Activated B cell treated with CpG ODN at 0.5 μM for 24 hours (primary cell): ENCODE results near the gene FOXK1. TPM values are rescaled to one million over a fixed set of nuclear protein-coding genes. Genes with fewer than 3 reads are reported as not detected.

Experiments used
- ATAC-seq: fragments of 200-7000 bp; cut with Tn5 transposase; one replicate; pipeline ENCODE4 v1.10.0; 2021; ENCODE audit warnings: low read depth, mild to moderate bottlenecking, moderate library complexity
- CTCF ChIA-PET: fragments of 350-600 bp; sonication (Branson Sonifier 250); formaldehyde crosslinking; loops from one replicate; lab custom pipeline; 2021; ENCODE audit warnings: antibody characterized with exemption; lab: Charles Lee
- POLR2A ChIA-PET: fragments of 350-600 bp; sonication (Branson Sonifier 250); formaldehyde crosslinking; loops from one replicate; lab custom pipeline; 2021; ENCODE audit warnings: antibody characterized with exemption; lab: Charles Lee
- DNase-seq: peaks from one replicate; pipeline ENCODE4 v3.0.0; 2022
- H3K27ac Mint-ChIP-seq: one replicate; pipeline ENCODE4 v1.8.0; 2020; ENCODE audit warnings: mixed read lengths
- H3K27me3 Mint-ChIP-seq: one replicate; pipeline ENCODE4 v1.8.0; 2021; ENCODE audit warnings: mixed read lengths
- H3K36me3 Mint-ChIP-seq: one replicate; pipeline ENCODE4 v1.8.0; 2021; ENCODE audit warnings: low read depth, mixed read lengths
- H3K4me1 Mint-ChIP-seq: one replicate; pipeline ENCODE4 v1.8.0; 2021; ENCODE audit warnings: mixed read lengths
- H3K4me3 Mint-ChIP-seq: one replicate; pipeline ENCODE4 v1.8.0; 2020; ENCODE audit warnings: mild to moderate bottlenecking, mixed read lengths
- H3K9me3 Mint-ChIP-seq: one replicate; pipeline ENCODE4 v1.8.0; 2020; ENCODE audit warnings: mixed read lengths
- intact Hi-C: fragments of 100-400 bp; cut with micrococcal nuclease; formaldehyde crosslinking; loops from one replicate; pipeline ENCODE4 v1.15.1; 2024
- total RNA-seq: library from RNA; stranded (reverse); gene quantifications from 2 replicates; pipeline ENCODE4 v1.2.3, GENCODE V29; 2022
- TF ChIP-seq, protein P1 (sequence below): fragments of 200-600 bp; IDR thresholded peaks from one replicate; pipeline ENCODE4 v1.8.0; 2022; ENCODE audit warnings: antibody characterized with exemption, mild to moderate bottlenecking

FOXK1 gene
- total RNA-seq, 1 donor from 2014 or later: 42.7 TPM

DNA sequence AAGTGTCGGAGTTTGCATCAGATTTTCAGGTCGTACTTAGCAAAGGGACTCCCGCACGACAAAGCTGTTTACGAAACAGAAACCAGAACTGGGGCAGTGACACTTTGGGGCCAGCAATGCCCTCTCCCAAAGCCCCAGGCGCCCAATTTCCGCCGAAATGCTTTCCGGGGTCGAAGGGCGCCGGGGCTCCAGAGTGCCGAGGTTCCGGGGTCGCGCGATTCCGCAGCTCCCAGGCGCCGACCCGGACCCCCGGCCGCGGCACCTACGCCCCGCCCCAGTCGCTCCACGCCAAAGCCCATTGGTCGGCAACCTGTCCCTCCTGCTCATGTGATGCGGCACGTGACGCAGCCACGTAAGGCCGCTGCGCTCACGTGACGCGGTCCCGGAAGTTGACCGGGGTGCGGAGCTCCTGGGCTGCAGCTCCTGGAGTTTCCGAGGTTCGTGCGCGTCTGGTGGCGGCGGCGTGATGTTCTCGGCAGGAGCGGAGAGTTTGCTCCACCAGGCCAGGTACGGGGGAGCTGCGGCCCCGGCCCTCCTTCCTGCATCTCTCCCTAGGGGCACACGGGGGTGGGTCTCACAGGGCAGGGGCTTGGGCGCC lies 93.3 kb downstream of the FOXK1 start, which contains the start of gene AP5Z1:
TSS of gene AP5Z1 (plus strand) at position 374 of the 598 bp plus-strand sequence. CDS start at position 467, 93 bp downstream.
- Mint-ChIP-seq H3K27ac (peak within 1 kb of the TSS; percentile 98), H3K4me3 (peak within 1 kb of the TSS; percentile 99), H3K9me3 (no peaks in the 10 kb centered on the region), H3K36me3 (peaks cover 31% of the 10 kb centered on the region), H3K27me3 (no peaks in the 10 kb centered on the region), H3K4me1 (peaks cover 41% of the 10 kb centered on the region)
- CTCF ChIA-PET: interaction anchor here (0.8 to 2.4 kb wide), 6 partner anchors 9 to 783 kb away, joined by 3 to 10 read pairs (median 5); partner anchors contain the start of gene FOXK1
- TF ChIP-seq, protein P1, sequence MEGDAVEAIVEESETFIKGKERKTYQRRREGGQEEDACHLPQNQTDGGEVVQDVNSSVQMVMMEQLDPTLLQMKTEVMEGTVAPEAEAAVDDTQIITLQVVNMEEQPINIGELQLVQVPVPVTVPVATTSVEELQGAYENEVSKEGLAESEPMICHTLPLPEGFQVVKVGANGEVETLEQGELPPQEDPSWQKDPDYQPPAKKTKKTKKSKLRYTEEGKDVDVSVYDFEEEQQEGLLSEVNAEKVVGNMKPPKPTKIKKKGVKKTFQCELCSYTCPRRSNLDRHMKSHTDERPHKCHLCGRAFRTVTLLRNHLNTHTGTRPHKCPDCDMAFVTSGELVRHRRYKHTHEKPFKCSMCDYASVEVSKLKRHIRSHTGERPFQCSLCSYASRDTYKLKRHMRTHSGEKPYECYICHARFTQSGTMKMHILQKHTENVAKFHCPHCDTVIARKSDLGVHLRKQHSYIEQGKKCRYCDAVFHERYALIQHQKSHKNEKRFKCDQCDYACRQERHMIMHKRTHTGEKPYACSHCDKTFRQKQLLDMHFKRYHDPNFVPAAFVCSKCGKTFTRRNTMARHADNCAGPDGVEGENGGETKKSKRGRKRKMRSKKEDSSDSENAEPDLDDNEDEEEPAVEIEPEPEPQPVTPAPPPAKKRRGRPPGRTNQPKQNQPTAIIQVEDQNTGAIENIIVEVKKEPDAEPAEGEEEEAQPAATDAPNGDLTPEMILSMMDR: no peak
- peak; percentile 94 for ATAC-seq
- intact Hi-C loops: loop anchor here (1.0 to 5.0 kb wide), 8 partner anchors 17 to 1473 kb away; partner anchors contain the start of genes FOXK1, RBAK and SDK1
- POLR2A ChIA-PET: interaction anchor here (0.5 to 2.8 kb wide), 26 partner anchors 9 to 1683 kb away, joined by 3 to 74 read pairs (median 5); partner anchors contain the start of genes FOXK1 and RBAK
- peak; percentile 91 for DNase-seq

DNA sequence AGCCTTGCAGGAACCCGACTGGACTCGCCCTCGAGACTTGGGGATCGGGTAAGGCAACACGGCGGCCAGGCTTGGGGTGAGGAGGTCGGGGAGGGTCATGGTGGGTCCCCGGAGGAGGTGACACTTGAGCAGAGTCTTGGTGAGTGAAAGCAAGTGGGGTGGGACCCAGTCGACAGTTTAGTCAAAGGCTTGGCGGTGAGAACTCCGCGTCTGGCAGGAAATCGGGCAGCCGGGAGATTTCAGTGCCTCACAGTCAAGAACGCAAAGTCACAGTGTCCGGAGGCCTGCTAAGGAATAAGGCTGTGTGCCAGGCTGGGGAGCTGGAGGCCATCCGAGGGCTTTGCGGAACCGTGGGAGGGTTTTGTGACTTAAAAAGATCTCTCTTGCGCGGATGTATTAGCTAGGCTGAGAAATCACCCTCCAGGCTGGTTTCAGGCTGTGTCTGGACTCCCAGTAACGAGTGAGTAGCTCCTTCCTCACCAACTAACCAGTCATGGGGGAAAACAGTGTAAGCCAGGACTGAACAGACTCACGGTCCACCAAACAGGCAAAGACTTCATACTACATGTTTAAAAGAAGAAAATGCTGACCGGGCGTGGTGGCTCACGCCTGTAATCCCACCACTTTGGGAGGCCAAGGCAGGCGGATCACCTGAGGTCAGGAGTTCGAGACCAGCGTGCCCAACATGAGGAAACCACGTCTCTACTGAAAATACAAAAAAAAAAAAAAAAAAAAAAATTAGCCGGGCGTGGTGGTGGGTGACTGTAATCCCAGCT lies 93.9 kb downstream of the FOXK1 start:
- Mint-ChIP-seq H3K27ac (peak overlapping the region; percentile 98), H3K27me3 (no peaks in the 10 kb centered on the region), H3K9me3 (no peaks in the 10 kb centered on the region), H3K4me1 (peaks cover 41% of the 10 kb centered on the region), H3K36me3 (peaks cover 34% of the 10 kb centered on the region), H3K4me3 (peak overlapping the region; percentile 99)
- ChIA-PET POLR2A (interaction anchor here (0.5 to 2.8 kb wide), 18 partner anchors 10 to 1046 kb away, joined by 3 to 74 read pairs (median 6); partner anchors contain the start of genes FOXK1 and RBAK), CTCF (interaction anchor here (1.3 to 2.4 kb wide), 4 partner anchors 8 to 134 kb away, joined by 3 to 10 read pairs (median 7); partner anchors contain the start of gene FOXK1)
- intact Hi-C loops: loop anchor here (1.0 to 5.0 kb wide), 8 partner anchors 16 to 1474 kb away; partner anchors contain the start of genes FOXK1, RBAK and SDK1
- TF ChIP-seq, protein P1: no peak
- ATAC-seq (no peak), DNase-seq (no peak)

DNA sequence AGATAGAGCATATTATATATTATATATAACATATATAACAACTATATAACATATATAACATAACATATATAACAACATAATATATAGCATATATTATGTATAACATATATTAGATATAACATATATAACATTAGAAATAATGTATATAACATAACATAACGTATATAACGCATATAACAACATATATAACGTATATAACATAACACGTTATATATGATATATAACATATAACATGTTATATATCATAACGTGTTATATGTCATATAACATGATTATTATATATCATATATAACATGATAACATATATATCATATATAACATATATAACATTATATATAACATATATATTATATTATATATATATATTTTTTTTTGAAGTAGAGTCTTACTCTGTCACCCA lies 97.0 kb downstream of the FOXK1 start:
- intact Hi-C loops: loop anchor here (5.0 kb wide), 1 partner anchor 1477 kb away; the partner anchor contains the start of gene SDK1
- ATAC-seq: no peak
- Mint-ChIP-seq H3K36me3 (peaks cover 55% of the 10 kb centered on the region), H3K4me3 (no peak overlapping the region), H3K27me3 (no peaks in the 10 kb centered on the region), H3K27ac (no peak overlapping the region), H3K4me1 (peaks cover 37% of the 10 kb centered on the region), H3K9me3 (no peaks in the 10 kb centered on the region)
- DNase-seq: no peak
- POLR2A ChIA-PET: interaction anchor here (0.7 kb wide), 1 partner anchor 52 kb away, joined by 3 read pairs; no protein-coding TSS in a partner anchor
- CTCF ChIA-PET: no interaction called here
- TF ChIP-seq, protein P1: no peak

DNA sequence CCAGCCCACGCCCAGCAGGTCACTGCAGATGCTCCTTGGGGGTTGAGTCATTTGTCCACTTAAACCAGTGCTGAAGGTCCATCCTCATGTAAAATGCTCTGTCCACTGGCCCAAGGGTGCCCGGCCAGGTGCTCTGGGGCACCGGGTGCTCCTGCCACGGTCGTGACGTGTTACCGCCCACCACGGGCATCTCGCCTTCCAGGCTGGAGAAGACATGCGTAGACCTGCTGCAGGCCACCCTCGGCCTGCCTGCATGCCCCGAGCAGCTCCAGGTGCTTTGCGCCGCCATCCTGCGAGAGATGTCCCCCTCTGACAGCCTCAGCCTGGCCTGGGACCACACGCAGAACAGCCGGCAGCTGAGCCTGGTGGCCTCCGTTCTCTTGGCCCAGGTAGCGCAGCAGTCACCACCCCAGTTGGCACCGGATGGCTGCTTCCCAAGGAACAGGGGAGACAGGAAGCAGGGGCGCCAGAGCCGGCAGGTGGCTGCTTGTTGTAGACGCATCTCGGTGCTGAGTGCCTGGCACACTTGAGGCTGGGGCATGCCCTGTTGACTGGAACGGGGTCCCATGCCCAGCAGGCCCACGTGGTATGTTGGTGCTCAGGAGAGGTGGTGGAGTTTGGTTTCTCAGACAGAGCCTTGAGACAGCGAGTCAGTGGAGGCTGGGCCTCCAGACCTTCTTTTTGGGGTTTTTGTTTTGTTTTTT lies 99.4 kb downstream of the FOXK1 start:
- CTCF ChIA-PET: no interaction called here
- DNase-seq: no peak
- peaks cover 17% of the 10 kb centered on the region for H3K4me1 Mint-ChIP-seq
- no peak overlapping the region for H3K4me3 Mint-ChIP-seq
- peaks cover 63% of the 10 kb centered on the region for H3K36me3 Mint-ChIP-seq
- POLR2A ChIA-PET: no interaction called here
- H3K9me3 Mint-ChIP-seq: no peaks in the 10 kb centered on the region
- intact Hi-C loops: no loop called here
- ATAC-seq: no peak
- TF ChIP-seq, protein P1: no peak
- H3K27ac Mint-ChIP-seq: no peak overlapping the region
- H3K27me3 Mint-ChIP-seq: no peaks in the 10 kb centered on the region
